Astrocyte of the cerebellum (primary cell): ENCODE data around the gene TRPM8.

ENCODE experiments used
- DNase-seq: peaks from one replicate; pipeline ENCODE4 v3.0.0-alpha.2; 2011; ENCODE audit warnings: low read depth
- H3K4me3 ChIP-seq: 2 replicates; pipeline ENCODE4 v1.5.1; 2011; ENCODE audit warnings: mild to moderate bottlenecking, low read depth, low read length, moderate library complexity
- CTCF ChIP-seq: IDR thresholded peaks from 2 replicates; pipeline ENCODE4 v1.5.1; 2012; ENCODE audit warnings: low read length, low read depth, moderate library complexity, mild to moderate bottlenecking; ENCODE audit errors: missing control alignments
- in situ Hi-C: cut with HindIII; loops from 2 replicates; pipeline ENCODE4 v1.10.0; 2017; ENCODE audit warnings: low sequenced_read_pairs

TRPM8 gene

GRCh38 chr2:233929352-233930022 lies 12.3 kb downstream of the TRPM8 start:
- no peak for TF ChIP-seq CTCF
- in situ Hi-C loops, result no loop called here
- H3K4me3 ChIP-seq, result no peak overlapping the region
- no peak for DNase-seq

GRCh38 chr2:233934524-233934923 lies 17.4 kb downstream of the TRPM8 start:
- no peak for TF ChIP-seq CTCF
- H3K4me3 ChIP-seq, result no peak overlapping the region
- DNase-seq, result no peak
- in situ Hi-C loops, result no loop called here

GRCh38 chr2:233935426-233935825 lies 18.3 kb downstream of the TRPM8 start:
- in situ Hi-C loops, result no loop called here
- no peak for DNase-seq
- no peak overlapping the region for H3K4me3 ChIP-seq
- no peak for TF ChIP-seq CTCF

GRCh38 chr2:233936089-233936488 lies 18.9 kb downstream of the TRPM8 start:
- in situ Hi-C loops, result no loop called here
- DNase-seq, result no peak
- H3K4me3 ChIP-seq, result no peak overlapping the region
- TF ChIP-seq CTCF, result no peak

- DNase-seq, result no peak
- in situ Hi-C loops, result no loop called here
- no peak for TF ChIP-seq CTCF
- peak overlapping the region; percentile 27 for H3K4me3 ChIP-seq
These were observed 21.6 kb downstream of the TRPM8 start for GRCh38 chr2:233938676-233939370.

DNA sequence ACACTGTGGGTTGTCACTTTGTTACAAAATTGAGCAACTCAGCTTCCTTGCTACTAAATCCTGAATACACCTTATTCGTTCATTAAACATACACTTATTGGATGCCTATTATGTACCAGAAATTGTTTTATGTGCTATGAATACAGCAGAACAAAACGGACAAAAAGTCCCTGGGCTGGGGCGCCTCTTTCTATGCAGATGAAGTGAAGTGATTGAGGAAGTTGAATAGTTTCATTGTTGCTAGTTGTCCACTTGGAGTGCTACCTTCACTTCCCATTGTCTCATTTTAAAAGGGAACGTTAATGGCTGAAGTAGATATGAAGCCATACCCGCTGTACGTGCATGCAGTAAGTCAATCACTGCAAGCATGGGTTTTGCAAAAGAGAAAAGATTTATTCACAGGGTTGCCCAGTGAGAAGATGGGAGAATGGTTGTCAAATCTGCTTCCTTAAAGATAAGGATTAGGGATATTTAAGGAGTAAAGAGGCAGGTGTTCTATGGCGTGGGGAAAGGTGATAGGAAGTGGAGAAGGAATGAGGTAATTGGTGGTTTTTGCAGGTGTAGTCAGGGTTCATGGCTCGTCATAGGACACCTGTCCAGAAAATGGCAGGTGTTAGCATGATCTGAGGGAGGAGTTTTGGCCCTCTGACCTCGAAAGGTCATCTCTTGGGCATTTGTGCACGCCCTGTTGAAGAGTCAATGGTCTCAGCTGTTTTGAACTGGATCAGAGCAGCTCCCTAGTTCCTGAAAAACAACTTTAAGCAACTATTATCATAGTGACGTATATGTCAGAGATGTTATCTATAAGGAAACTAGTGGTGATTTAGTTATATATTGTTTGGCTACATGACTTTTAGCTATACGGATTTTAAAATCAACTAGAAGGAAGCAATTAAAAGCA lies 23.5 kb downstream of the TRPM8 start:
- in situ Hi-C loops, result no loop called here
- no peak overlapping the region for H3K4me3 ChIP-seq
- TF ChIP-seq CTCF, result no peak
- no peak for DNase-seq
